ENCODE results near the gene CLIC4.
A peak's percentile ranks its signal among the peaks of the same experiment; 100 is the strongest.

CLIC4 gene

DNA sequence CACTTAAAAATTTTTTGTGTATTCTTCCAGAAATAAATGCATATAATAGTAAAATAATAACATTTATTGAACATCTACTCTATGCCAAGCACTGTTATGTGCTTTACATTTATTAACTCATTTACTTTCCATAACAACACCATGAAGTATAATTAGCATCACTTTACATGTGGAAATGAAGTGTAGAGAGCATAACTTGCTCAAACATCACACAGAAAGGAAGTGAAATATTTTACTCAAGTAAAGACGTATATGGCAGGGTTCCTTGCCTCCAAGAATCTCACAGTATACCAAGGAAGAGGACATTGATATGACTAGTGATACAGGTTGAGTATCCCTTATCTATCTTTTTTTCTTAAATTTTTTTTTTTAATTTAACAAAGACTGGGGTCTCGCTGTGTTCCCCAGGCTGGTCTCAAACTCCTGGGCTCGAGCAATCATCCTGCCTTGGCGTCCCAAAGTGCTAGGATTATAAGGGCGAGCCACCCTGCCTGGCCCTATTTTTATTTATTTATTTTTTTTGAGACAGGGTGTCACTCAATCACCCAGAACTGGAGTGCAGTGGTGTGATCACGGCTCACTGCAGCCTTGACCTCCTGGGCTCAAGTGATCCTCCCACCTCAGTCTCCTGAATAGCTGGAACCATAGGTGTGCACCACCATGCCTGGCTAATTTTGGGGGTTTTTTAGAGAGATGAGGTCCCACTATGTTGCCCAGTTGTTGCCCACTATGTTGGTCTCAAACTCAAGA is 7.7 kb upstream of the CLIC4 start:
- Histone ChIP-seq H3K4me3 (ENCODE audit: low read length) (no peak overlapping the region), H3K27me3 (replicated peaks; ENCODE audit: control insufficient read depth, insufficient read depth, low read length) (no peaks in the 10 kb centered on the region), H3K36me3 (ENCODE audit: control insufficient read depth, insufficient read depth, low read length, severe bottlenecking) (no peaks in the 10 kb centered on the region)

DNA sequence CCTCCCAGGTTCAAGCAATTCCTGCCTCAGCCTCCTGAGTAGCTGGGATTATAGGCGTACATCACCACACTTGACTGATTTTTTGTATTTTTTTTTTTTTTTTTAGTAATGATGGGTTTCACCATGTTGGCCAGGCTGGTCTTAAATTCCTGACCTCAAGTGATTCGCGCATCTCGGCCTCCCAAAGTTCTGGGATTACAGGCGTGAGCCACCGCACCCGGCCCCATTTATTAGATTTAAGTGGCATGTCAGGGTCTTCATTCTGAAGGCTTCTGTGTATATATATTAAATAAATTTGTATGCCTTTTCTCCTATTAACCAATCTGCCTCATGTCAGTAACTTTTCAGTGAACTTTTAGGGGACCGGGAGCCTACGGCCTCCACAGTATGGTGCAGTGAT is 6.0 kb upstream of the CLIC4 start:
- peaks cover 34% of the 10 kb centered on the region for H3K4me1 ChIP-seq (ENCODE audit: control insufficient read depth, insufficient read depth, low read length)
- no peaks in the 10 kb centered on the region for H3K27me3 ChIP-seq (replicated peaks; ENCODE audit: control insufficient read depth, insufficient read depth, low read length)
- H3K9ac ChIP-seq (ENCODE audit: low read length) = no peak overlapping the region
- DNase-seq (ENCODE audit: low read depth) = no peak
- no peaks in the 10 kb centered on the region for H3K36me3 ChIP-seq (ENCODE audit: control insufficient read depth, insufficient read depth, low read length, severe bottlenecking)
- H3K9me3 ChIP-seq (ENCODE audit: control insufficient read depth, low read length) = no peaks in the 10 kb centered on the region
- H3K4me3 ChIP-seq (ENCODE audit: low read length) = no peak overlapping the region

More for the DNA sequence above, 7.7 kb upstream of the CLIC4 start:
- Histone ChIP-seq H3K4me1 (ENCODE audit: control insufficient read depth, insufficient read depth, low read length) (peaks cover 20% of the 10 kb centered on the region), H3K9ac (ENCODE audit: low read length) (no peak overlapping the region), H3K9me3 (ENCODE audit: control insufficient read depth, low read length) (no peaks in the 10 kb centered on the region)
- DNase-seq (ENCODE audit: low read depth) = no peak

DNA sequence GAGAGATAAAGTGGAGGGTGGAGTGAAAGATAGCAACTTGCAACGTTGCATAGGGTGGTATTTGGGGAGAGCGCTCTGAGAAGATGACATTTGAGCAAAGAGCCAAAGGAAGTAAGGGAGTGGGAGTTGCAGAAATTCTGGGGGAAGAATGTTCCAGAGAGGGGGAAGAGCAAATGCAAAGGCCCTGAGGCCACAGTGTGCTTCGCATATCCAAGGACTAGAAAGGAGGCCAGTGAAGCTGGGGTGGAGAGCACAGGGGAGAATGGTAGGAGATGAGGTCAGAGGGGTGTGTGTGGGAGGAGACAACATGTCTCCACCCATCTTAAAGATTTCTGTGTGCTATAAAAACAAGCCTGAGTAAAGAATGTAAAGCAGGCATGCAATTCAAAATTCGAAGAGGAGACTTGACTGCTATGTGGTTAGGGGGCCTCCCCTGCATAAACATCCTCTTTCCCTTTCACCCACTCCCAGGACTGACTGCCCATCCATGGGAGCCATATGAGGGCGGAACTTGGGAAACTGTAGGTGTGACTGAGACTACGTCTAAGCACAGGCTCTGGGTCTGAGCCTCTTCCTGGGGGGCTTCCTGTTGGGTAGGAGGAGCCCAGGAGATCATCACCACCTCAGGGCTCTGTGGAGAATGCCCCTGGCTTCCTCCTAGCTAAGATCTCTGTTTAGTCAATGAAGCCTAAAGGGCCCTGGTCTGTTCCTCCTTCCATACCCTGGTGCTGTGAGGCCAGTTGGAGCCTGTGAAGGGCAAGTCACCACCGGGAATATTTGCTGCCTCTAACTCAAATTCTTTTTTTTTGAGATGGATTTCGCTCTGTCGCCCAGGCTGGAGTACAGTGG is 2.9 kb upstream of the CLIC4 start:
- H3K27me3 ChIP-seq (replicated peaks; ENCODE audit: control insufficient read depth, insufficient read depth, low read length) = no peaks in the 10 kb centered on the region

GRCh38 chr1:24743404-24744211 is 1.6 kb upstream of the CLIC4 start:
- Histone ChIP-seq H3K4me1 (ENCODE audit: control insufficient read depth, insufficient read depth, low read length) (peaks cover 30% of the 10 kb centered on the region), H3K4me3 (ENCODE audit: low read length) (peak overlapping the region; percentile 39), H3K9me3 (ENCODE audit: control insufficient read depth, low read length) (no peaks in the 10 kb centered on the region), H3K36me3 (ENCODE audit: control insufficient read depth, insufficient read depth, low read length, severe bottlenecking) (no peaks in the 10 kb centered on the region), H3K27me3 (replicated peaks; ENCODE audit: control insufficient read depth, insufficient read depth, low read length) (no peaks in the 10 kb centered on the region), H3K9ac (ENCODE audit: low read length) (peak overlapping the region; percentile 28)
- DNase-seq (ENCODE audit: low read depth) = peak; percentile 91

More for the DNA sequence above, 2.9 kb upstream of the CLIC4 start:
- Histone ChIP-seq H3K4me1 (ENCODE audit: control insufficient read depth, insufficient read depth, low read length) (peaks cover 18% of the 10 kb centered on the region), H3K9me3 (ENCODE audit: control insufficient read depth, low read length) (no peaks in the 10 kb centered on the region), H3K9ac (ENCODE audit: low read length) (no peak overlapping the region), H3K4me3 (ENCODE audit: low read length) (no peak overlapping the region), H3K36me3 (ENCODE audit: control insufficient read depth, insufficient read depth, low read length, severe bottlenecking) (no peaks in the 10 kb centered on the region)
- peak; percentile 57 for DNase-seq (ENCODE audit: low read depth)

- no peaks in the 10 kb centered on the region for H3K36me3 ChIP-seq (ENCODE audit: control insufficient read depth, insufficient read depth, low read length, severe bottlenecking)
- peak overlapping the region; percentile 99 for H3K4me3 ChIP-seq (ENCODE audit: low read length)
- no peaks in the 10 kb centered on the region for H3K9me3 ChIP-seq (ENCODE audit: control insufficient read depth, low read length)
- H3K4me1 ChIP-seq (ENCODE audit: control insufficient read depth, insufficient read depth, low read length) = peaks cover 37% of the 10 kb centered on the region
- peak; percentile 86 for DNase-seq (ENCODE audit: low read depth)
- peak overlapping the region; percentile 98 for H3K9ac ChIP-seq (ENCODE audit: low read length)
- H3K27me3 ChIP-seq (replicated peaks; ENCODE audit: control insufficient read depth, insufficient read depth, low read length) = no peaks in the 10 kb centered on the region
Measured at GRCh38 chr1:24745711-24746413, 615 bp downstream of the CLIC4 start.

DNA sequence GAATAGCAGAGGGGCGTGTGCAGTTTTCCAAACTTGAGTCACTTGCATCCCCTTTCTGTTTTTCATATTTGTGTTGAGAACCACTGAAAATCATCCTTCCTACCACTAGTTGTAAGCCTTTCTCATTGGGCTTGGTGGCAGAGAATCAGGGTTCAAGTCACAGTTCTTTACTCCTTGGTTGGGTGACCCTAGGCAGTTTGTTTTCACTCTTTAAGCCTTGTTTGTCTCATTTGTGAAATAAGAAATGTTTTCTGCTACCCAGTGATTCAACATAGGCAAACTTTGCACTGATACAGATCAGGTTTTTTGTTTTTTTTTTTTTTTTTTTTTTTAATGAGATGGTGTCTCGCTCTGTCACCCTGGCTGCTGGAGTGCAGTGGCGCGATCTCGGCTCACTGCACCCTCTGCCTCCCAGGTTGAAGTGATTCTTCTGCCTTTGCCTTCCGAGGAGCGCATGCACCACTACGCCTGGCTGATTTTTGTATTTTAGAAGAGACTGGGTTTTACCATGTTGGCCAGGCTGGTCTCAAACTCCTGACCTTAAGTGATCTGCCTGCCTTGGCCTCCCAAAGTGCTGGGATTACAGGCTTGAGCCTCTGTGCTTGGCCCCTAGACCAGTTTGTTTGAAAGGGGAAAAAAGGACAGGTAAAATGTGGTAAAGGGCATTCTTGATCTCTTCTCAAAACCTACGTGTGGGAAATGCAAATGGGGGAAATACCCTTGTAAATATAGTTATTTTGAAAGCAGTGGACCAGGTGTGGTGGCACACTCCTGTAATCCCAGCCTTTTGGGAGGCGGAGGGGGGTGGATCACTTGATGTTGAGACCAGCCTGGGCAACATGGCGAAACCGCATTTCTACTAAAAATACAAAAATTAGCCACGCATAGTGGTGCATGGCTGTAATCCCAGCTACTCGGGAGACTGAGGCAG is 3.2 kb downstream of the CLIC4 start:
- H3K9ac ChIP-seq (ENCODE audit: low read length) = peak overlapping the region; percentile 98
- peak overlapping the region; percentile 99 for H3K4me3 ChIP-seq (ENCODE audit: low read length)
- no peaks in the 10 kb centered on the region for H3K27me3 ChIP-seq (replicated peaks; ENCODE audit: control insufficient read depth, insufficient read depth, low read length)
- H3K9me3 ChIP-seq (ENCODE audit: control insufficient read depth, low read length) = no peaks in the 10 kb centered on the region
- DNase-seq (ENCODE audit: low read depth) = no peak
- no peaks in the 10 kb centered on the region for H3K36me3 ChIP-seq (ENCODE audit: control insufficient read depth, insufficient read depth, low read length, severe bottlenecking)
- H3K4me1 ChIP-seq (ENCODE audit: control insufficient read depth, insufficient read depth, low read length) = peaks cover 46% of the 10 kb centered on the region

- H3K9me3 ChIP-seq (ENCODE audit: control insufficient read depth, low read length) = no peaks in the 10 kb centered on the region
- no peaks in the 10 kb centered on the region for H3K27me3 ChIP-seq (replicated peaks; ENCODE audit: control insufficient read depth, insufficient read depth, low read length)
- no peak overlapping the region for H3K9ac ChIP-seq (ENCODE audit: low read length)
- H3K36me3 ChIP-seq (ENCODE audit: control insufficient read depth, insufficient read depth, low read length, severe bottlenecking) = no peaks in the 10 kb centered on the region
- no peak overlapping the region for H3K4me3 ChIP-seq (ENCODE audit: low read length)
- peaks cover 45% of the 10 kb centered on the region for H3K4me1 ChIP-seq (ENCODE audit: control insufficient read depth, insufficient read depth, low read length)
- no peak for DNase-seq (ENCODE audit: low read depth)
Measured at GRCh38 chr1:24749252-24749651, 4.0 kb downstream of the CLIC4 start.

DNA sequence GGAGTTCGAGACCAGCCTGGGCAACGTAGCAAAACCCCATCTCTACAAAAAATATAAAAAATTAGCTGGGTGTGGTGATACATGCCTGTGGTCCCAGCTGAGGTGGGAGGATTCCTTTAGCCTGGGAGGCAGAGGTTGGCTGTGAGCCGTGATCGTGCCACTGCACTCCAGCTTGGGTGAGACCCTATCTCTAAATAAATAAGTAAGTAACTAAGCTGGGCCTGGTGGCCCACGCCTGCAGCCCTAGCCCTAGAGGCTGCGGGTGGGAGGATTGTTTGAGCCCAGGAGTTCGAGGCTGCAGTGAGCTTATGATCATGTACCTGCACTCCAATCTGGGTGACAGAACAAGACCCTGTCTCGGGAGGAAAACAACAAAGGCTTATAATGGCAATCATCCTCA is 4.6 kb downstream of the CLIC4 start:
- DNase-seq (ENCODE audit: low read depth) = no peak
- H3K9me3 ChIP-seq (ENCODE audit: control insufficient read depth, low read length) = no peaks in the 10 kb centered on the region
- H3K4me1 ChIP-seq (ENCODE audit: control insufficient read depth, insufficient read depth, low read length) = peaks cover 48% of the 10 kb centered on the region
- no peaks in the 10 kb centered on the region for H3K36me3 ChIP-seq (ENCODE audit: control insufficient read depth, insufficient read depth, low read length, severe bottlenecking)
- no peaks in the 10 kb centered on the region for H3K27me3 ChIP-seq (replicated peaks; ENCODE audit: control insufficient read depth, insufficient read depth, low read length)
- H3K4me3 ChIP-seq (ENCODE audit: low read length) = no peak overlapping the region
- H3K9ac ChIP-seq (ENCODE audit: low read length) = no peak overlapping the region

DNA sequence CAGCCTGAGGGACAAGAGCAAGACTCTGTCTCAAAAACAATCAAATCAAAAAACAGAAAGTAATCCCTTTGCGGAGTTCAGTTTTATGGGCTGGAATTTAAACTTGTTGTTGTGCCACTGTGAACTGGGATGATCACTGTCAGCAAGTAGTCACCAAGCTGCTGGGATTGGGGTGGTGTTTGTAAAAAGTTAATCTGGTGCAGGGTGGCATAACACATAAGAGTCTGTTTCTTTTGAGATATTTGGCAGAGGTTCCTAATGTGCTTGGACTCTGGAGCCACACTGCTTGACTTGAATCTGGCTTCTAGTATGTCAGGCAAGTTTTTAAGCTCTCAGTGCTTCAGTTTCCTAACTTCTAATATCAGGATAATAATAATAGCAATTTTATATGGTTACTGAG is 6.6 kb downstream of the CLIC4 start:
- Histone ChIP-seq H3K9ac (ENCODE audit: low read length) (peak overlapping the region; percentile 7), H3K4me3 (ENCODE audit: low read length) (no peak overlapping the region)

DNA sequence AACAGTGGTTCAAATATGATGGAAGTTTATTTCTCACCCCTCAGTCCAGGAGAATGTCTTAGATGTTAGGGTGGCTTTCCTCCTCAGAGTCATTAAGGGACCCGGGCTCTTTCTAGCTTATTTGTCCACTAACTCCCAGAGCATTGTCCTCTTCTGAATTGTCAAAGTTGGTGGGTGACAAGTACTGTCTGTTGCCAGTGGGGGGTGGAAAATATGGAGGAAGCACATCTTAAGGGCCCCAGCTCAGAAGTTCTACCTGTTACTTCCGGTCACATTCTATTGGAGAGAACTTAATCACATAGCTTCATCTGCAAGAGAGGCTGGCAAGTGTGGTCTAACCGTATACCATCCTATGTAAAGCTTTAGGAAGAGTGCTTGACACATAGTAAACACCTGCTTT is 7.1 kb downstream of the CLIC4 start:
- no peaks in the 10 kb centered on the region for H3K36me3 ChIP-seq (ENCODE audit: control insufficient read depth, insufficient read depth, low read length, severe bottlenecking)
- H3K4me3 ChIP-seq (ENCODE audit: low read length) = no peak overlapping the region
- H3K27me3 ChIP-seq (replicated peaks; ENCODE audit: control insufficient read depth, insufficient read depth, low read length) = no peaks in the 10 kb centered on the region
- no peak for DNase-seq (ENCODE audit: low read depth)
- no peaks in the 10 kb centered on the region for H3K9me3 ChIP-seq (ENCODE audit: control insufficient read depth, low read length)
- peak overlapping the region; percentile 7 for H3K9ac ChIP-seq (ENCODE audit: low read length)
- peaks cover 48% of the 10 kb centered on the region for H3K4me1 ChIP-seq (ENCODE audit: control insufficient read depth, insufficient read depth, low read length)

More for the DNA sequence above, 6.6 kb downstream of the CLIC4 start:
- DNase-seq (ENCODE audit: low read depth) = no peak
- Histone ChIP-seq H3K27me3 (replicated peaks; ENCODE audit: control insufficient read depth, insufficient read depth, low read length) (no peaks in the 10 kb centered on the region), H3K4me1 (ENCODE audit: control insufficient read depth, insufficient read depth, low read length) (peaks cover 48% of the 10 kb centered on the region), H3K9me3 (ENCODE audit: control insufficient read depth, low read length) (no peaks in the 10 kb centered on the region), H3K36me3 (ENCODE audit: control insufficient read depth, insufficient read depth, low read length, severe bottlenecking) (no peaks in the 10 kb centered on the region)

All from adipocyte (in vitro differentiated cells).